Activated T-helper 1 cell treated with anti-CD3 and anti-CD28 coated beads, Interleukin-12 subunit alpha, Interleukin-12 subunit beta, Interleukin-2, Interleukin-4 antibody, amounts not matched to agents 30 ng/mL and 10 ng/mL and 1 ng/mL, durations not matched to agents 14 hours and 24 hours and 36 hours (primary cell): Measurements from ENCODE around the gene TARBP1. TPM values are rescaled to one million over a fixed set of nuclear protein-coding genes. Genes with fewer than 3 reads are reported as not detected.
"Not testable (repeated sequence)": the region's sequence is repeated elsewhere in the genome, so short reads cannot be mapped to it uniquely, and the experiment has no call there.

Source experiments
- DNase-seq: peaks from one replicate; pipeline ENCODE4 v3.0.0; 2021; ENCODE audit warnings: low spot score
- H3K27ac Mint-ChIP-seq: one replicate; pipeline ENCODE4 v1.8.0; 2021; ENCODE audit warnings: mild to moderate bottlenecking, mixed read lengths
- H3K27me3 Mint-ChIP-seq: one replicate; pipeline ENCODE4 v1.8.0; 2022; ENCODE audit warnings: mild to moderate bottlenecking, moderate library complexity, mixed read lengths; ENCODE audit not compliant: insufficient read depth
- H3K36me3 Mint-ChIP-seq: one replicate; pipeline ENCODE4 v1.8.0; 2021; ENCODE audit warnings: low read depth, mixed read lengths
- H3K4me1 Mint-ChIP-seq: one replicate; pipeline ENCODE4 v1.8.0; 2021; ENCODE audit warnings: low read depth, mixed read lengths
- H3K4me3 Mint-ChIP-seq: one replicate; pipeline ENCODE4 v1.8.0; 2021; ENCODE audit warnings: mild to moderate bottlenecking, moderate library complexity, mixed read lengths
- H3K9me3 Mint-ChIP-seq: one replicate; pipeline ENCODE4 v1.8.0; 2021; ENCODE audit warnings: mixed read lengths
- intact Hi-C: fragments of 100-400 bp; cut with micrococcal nuclease; formaldehyde crosslinking; loops from one replicate; pipeline ENCODE4 v1.15.1; 2024
- total RNA-seq: library from RNA; stranded (reverse); gene quantifications from 2 replicates; pipeline ENCODE4 v1.2.3, GENCODE V29; 2022

Gene TARBP1
- total RNA-seq, 1 donor from 2014 or later, result 71.7 TPM

DNA sequence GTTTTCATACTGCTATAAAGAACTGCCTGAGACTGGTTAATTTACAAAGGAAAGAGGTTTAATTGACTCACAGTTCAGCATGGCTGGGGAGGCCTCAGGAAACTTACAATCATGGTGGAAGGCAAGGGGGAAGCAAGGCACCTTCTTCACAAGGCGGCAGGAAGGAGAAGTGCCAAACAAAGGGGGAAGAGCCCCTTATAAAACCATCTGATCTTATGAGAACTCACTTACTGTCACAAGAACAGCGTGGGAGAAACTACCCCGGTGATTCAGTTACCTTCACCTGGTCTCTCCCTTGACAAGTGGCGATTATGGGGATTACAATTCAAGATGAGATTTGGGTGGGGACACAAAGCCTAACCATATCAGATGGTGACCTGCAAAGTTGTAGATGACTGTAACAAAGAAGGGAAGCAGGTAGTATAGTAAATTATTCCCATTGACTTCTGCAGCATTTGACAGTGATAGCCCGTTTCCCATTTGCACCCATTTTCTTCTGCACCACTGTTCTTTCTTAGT lies 99.3 kb downstream of the TARBP1 start:
- intact Hi-C loops, result loop anchor here (10.0 kb wide), 1 partner anchor 1905 kb away; the partner anchor contains the start of gene ERO1B
- DNase-seq, H3K9me3 Mint-ChIP-seq, H3K27me3 Mint-ChIP-seq, H3K4me3 Mint-ChIP-seq, H3K27ac Mint-ChIP-seq: not testable (repeated sequence)
- H3K36me3 Mint-ChIP-seq, result peaks cover 45% of the 10 kb centered on the region
- peaks cover 42% of the 10 kb centered on the region for H3K4me1 Mint-ChIP-seq

DNA sequence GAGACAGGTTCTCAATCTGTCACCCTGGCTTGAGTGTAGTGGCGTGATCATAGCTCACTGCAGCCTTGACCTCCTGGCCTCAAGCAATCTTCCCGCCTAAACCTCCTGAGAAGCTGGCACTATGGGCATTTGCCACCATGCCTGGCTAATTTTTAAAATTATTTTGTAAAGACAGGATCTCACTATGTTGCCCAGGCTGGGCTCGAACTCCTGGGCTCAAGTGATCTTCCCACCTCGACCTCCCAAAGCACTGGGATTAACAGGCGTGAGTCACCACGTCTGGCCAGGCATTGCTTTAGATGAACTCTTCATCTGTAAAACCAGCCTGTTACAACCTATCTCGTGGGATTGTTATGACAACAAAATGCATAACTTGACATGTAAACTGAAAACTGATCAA lies 103.3 kb downstream of the TARBP1 start:
- no peak for DNase-seq
- no peak overlapping the region for H3K4me3 Mint-ChIP-seq
- peaks cover 41% of the 10 kb centered on the region for H3K36me3 Mint-ChIP-seq
- no peak overlapping the region for H3K27ac Mint-ChIP-seq
- H3K27me3 Mint-ChIP-seq, result no peaks in the 10 kb centered on the region
- no peaks in the 10 kb centered on the region for H3K9me3 Mint-ChIP-seq
- peaks cover 49% of the 10 kb centered on the region for H3K4me1 Mint-ChIP-seq
- intact Hi-C loops, result loop anchor here (10.0 kb wide), 1 partner anchor 1909 kb away; the partner anchor contains the start of gene ERO1B

DNA sequence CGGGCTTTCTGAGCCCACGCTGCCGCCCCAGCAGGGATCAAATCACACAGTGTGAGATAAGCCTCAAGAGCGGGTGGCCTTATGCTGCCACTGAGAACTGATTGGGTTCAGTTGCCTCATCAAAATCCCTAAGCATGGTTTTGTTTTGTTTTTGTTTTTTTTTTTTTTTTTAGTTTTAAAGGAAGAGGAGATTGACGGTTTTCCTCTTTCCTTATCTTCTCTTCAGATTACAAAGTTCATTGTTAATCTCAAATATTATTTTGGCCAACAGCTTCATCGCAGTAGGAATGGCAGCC lies 105.1 kb downstream of the TARBP1 start:
- peaks cover 28% of the 10 kb centered on the region for H3K36me3 Mint-ChIP-seq
- H3K27ac Mint-ChIP-seq, result peak overlapping the region; percentile 96
- peak overlapping the region; percentile 97 for H3K4me3 Mint-ChIP-seq
- no peak for DNase-seq
- H3K27me3 Mint-ChIP-seq, result peaks cover 2% of the 10 kb centered on the region
- H3K9me3 Mint-ChIP-seq, result no peaks in the 10 kb centered on the region
- intact Hi-C loops, result loop anchor here (1.0 to 10.0 kb wide), 15 partner anchors 17 to 1911 kb away; partner anchors contain the start of genes ARID4B, B3GALNT2, ERO1B and GGPS1
- peaks cover 51% of the 10 kb centered on the region for H3K4me1 Mint-ChIP-seq

DNA sequence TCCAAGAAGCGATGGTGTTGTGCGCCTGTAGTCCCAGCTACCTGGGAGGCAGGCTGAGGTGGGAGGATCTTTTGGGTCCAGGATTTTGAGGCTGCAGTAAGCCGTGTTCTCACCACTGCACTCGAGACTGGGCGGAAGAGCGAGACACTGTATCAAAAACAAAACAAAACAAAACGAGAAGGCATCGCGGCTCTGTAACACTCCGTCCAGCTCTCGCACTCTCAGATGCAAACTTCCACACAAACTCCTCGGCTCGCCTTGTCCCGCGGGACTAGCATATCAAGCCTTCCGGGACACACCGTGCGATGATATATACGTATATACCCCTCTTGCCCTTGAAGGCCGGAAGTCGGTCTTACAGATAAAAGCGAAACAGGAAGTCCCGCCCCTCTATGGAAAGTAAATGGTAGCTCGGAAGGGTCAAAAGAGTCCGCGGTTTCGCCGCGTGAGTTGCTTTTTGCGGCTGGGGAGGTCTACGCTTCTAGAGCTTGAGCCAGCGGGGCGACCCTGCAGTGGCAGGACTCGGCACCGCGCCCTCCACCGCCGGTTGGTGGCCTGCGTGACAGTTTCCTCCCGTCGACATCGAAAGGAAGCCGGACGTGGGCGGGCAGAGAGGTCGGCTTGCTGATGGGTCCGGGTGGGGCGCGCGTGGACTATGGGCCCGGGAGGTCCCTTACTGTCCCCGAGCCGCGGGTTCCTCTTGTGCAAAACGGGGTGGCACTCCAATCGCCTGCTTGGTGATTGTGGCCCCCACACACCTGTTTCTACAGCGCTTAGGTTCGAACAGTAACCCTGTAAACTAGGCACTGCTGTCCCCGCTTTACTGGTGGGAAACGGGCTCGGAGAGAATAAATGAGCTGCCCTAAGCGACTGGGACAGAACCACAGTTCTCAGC lies 105.7 kb downstream of the TARBP1 start, which contains the start of gene COA6:
COA6 (plus strand) TSS at position 393 of the 895 bp plus-strand sequence; CDS start at position 404, 11 bp downstream.
- intact Hi-C loops, result loop anchor here (1.0 to 10.0 kb wide), 14 partner anchors 16 to 1911 kb away; partner anchors contain the start of genes ARID4B, B3GALNT2, ERO1B and GGPS1
- H3K36me3 Mint-ChIP-seq, result peaks cover 24% of the 10 kb centered on the region
- peaks cover 2% of the 10 kb centered on the region for H3K27me3 Mint-ChIP-seq
- DNase-seq, result peak; percentile 85
- peaks cover 57% of the 10 kb centered on the region for H3K4me1 Mint-ChIP-seq
- H3K27ac Mint-ChIP-seq, result peak within 1 kb of the TSS; percentile 96
- peak within 1 kb of the TSS; percentile 97 for H3K4me3 Mint-ChIP-seq
- H3K9me3 Mint-ChIP-seq, result no peaks in the 10 kb centered on the region

DNA sequence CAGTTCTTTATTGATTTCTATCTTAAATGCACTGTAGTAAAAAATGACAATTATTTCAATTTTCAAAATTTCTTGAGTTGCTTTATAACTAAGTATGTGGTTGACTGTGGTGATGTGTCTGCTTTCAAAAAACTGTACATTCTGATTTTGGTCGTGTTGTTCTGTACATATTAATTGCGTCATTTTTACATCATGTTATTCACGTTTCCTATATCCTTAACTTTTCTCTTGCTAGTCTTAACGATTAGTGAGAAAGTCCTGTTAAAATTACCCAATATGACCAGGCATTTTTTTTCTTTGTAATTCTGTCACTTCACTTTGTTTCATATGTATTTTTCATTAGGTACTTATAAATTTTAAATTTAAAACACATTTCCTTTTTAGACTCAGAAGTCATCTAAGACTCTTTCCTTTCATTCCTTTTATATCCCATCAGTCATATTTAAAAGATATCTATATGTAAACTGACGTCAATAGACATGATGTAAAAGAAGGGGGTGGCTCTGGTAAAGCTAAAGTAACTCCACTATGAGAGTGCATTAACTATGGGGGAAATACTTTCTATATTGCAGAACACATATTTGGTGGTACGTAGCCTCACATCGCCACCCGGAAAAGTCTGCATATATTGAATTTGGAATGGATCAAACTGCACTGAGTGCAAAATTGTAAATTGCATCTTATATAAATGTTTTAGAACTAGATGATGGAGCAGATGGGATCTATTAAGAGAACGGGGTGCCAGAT lies 106.8 kb downstream of the TARBP1 start:
- Mint-ChIP-seq H3K9me3 (no peaks in the 10 kb centered on the region), H3K36me3 (peaks cover 15% of the 10 kb centered on the region), H3K4me1 (peaks cover 55% of the 10 kb centered on the region), H3K4me3 (peak overlapping the region; percentile 97), H3K27me3 (peaks cover 2% of the 10 kb centered on the region), H3K27ac (peak overlapping the region; percentile 96)
- DNase-seq, result no peak
- intact Hi-C loops, result loop anchor here (2.0 to 10.0 kb wide), 6 partner anchors 29 to 1913 kb away; partner anchors contain the start of genes ERO1B, GPR137B and NTPCR

DNA sequence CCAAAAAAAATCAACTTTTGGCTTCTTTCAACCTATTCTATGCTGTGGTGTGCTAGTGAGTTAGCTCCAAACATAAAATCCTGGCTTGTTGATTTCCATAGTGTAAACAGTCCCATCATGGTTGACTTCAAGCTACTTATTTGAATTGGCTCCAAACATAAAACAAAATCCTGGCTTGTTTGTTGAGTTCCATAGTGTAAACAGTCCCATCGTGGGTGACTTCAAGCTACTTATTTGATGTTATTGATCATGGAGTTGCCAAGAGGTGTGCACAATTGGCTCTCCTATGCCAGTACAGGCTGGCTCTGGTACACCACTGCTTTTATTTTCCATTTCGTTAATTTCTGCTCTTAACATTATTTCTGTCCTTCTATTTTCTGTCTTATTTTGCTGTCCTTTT lies 107.6 kb downstream of the TARBP1 start:
- H3K9me3 Mint-ChIP-seq, result no peaks in the 10 kb centered on the region
- peaks cover 2% of the 10 kb centered on the region for H3K27me3 Mint-ChIP-seq
- H3K36me3 Mint-ChIP-seq, result peaks cover 10% of the 10 kb centered on the region
- H3K27ac Mint-ChIP-seq, result no peak overlapping the region
- intact Hi-C loops, result loop anchor here (10.0 kb wide), 1 partner anchor 1913 kb away; the partner anchor contains the start of gene ERO1B
- H3K4me3 Mint-ChIP-seq, result no peak overlapping the region
- peaks cover 50% of the 10 kb centered on the region for H3K4me1 Mint-ChIP-seq
- no peak for DNase-seq

DNA sequence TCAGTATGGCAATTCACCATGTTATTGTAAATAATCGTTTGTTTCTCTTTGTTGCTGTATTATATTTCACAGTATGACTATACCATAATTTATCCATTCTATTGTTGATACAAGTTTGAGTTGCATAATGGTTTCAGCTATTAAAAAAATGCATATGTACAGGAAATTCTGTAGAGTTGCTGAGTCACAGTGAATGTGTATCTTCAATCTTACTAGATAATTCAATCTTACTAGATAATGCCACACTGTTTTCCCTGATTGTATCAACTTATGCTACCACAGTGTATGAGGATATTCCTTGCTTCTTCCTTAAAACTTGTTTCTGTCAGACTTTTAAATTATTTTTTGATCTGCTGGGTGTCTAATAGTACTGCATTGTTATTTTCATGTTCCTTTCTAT lies 109.2 kb downstream of the TARBP1 start:
- no peaks in the 10 kb centered on the region for H3K9me3 Mint-ChIP-seq
- H3K4me1 Mint-ChIP-seq, result peaks cover 37% of the 10 kb centered on the region
- no peak overlapping the region for H3K4me3 Mint-ChIP-seq
- H3K36me3 Mint-ChIP-seq, result peaks cover 6% of the 10 kb centered on the region
- intact Hi-C loops, result loop anchor here (1.0 to 10.0 kb wide), 2 partner anchors 1630 to 1915 kb away; partner anchors contain the start of gene ERO1B
- DNase-seq, result no peak
- H3K27ac Mint-ChIP-seq, result peak overlapping the region; percentile 27
- peaks cover 2% of the 10 kb centered on the region for H3K27me3 Mint-ChIP-seq

DNA sequence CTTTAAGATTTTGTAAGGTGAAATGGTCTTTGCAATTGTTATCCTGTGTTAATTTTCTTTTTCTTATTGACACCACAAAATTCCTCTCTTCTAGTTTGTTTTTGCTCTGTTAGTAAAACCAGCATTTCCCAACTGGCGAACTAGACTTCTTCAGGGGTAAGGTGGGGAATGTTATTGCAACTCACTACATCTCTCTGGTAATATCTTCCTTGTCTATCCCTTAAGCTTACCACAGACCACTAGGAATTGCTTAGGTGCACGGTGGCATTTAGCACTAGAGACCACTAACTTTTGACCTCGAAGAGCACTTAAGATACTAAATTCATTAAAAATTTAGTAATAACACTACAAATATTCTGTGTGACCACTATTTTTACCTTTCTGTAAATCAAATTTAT lies 109.9 kb downstream of the TARBP1 start:
- H3K27me3 Mint-ChIP-seq, result peaks cover 2% of the 10 kb centered on the region
- peaks cover 30% of the 10 kb centered on the region for H3K4me1 Mint-ChIP-seq
- peaks cover 2% of the 10 kb centered on the region for H3K36me3 Mint-ChIP-seq

DNA sequence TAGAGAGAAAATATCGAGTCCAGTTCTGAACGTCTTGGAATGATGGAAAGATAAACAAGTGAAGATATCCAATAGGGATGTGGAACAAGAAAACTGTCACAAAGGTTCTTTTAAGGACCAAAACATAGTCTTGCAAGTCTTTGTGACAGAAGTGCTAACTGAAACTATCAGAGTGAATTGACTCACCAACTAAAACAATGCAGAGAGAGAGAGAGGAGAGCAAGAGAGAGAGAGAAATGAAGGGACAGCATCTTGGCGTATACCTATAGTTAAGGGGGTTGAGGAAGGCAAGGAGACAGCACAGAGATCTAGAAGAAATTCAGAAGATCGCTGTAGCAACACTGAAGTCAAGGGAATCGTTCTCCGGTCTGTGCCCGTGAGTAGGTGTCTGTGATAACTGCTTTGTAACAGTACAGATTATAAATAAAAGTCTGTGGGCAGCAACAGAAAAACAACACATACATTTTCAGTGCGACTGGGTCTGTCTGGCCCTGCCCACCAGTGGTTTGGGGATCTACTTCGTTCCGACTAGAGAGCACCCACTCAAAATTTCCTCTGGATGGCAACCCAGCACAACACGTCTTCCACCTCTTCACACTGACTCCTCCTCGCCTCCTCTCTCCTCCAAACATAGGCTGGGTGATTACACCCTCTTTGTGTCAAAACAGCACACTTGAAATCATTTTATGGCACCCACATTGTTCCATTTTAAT lies 110.5 kb downstream of the TARBP1 start:
- peak overlapping the region; percentile 83 for H3K27ac Mint-ChIP-seq
- H3K27me3 Mint-ChIP-seq, result peaks cover 2% of the 10 kb centered on the region
- H3K36me3 Mint-ChIP-seq, result no peaks in the 10 kb centered on the region
- intact Hi-C loops, result loop anchor here (1.0 kb wide), 1 partner anchor 1631 kb away; no protein-coding TSS in a partner anchor
- H3K4me1 Mint-ChIP-seq, result peaks cover 28% of the 10 kb centered on the region
- peak overlapping the region; percentile 24 for H3K4me3 Mint-ChIP-seq
- no peaks in the 10 kb centered on the region for H3K9me3 Mint-ChIP-seq
- DNase-seq, result no peak

More for the DNA sequence above, 109.9 kb downstream of the TARBP1 start:
- no peak for DNase-seq
- Mint-ChIP-seq H3K9me3 (no peaks in the 10 kb centered on the region), H3K4me3 (no peak overlapping the region), H3K27ac (peak overlapping the region; percentile 19)
- intact Hi-C loops, result loop anchor here (1.0 kb wide), 1 partner anchor 1630 kb away; no protein-coding TSS in a partner anchor

DNA sequence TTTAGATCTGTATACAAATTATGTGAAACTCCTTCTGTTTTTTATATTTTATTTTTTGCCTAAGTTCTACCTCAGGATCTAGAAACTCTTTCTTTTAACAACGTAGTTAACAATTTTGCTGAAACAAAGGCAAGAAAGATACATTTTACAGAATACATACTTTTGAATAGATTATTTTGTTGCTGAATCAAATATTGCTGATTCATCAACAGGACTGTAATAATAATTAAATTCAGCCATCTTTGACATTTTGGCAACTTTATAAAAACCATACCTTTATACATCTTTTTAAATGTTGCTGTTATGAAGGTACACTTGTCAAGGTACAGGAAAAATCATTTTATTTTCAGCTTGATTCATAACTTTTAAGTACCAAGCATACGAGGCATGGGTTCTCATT lies 116.4 kb downstream of the TARBP1 start:
- no peak for DNase-seq
- Mint-ChIP-seq H3K9me3 (no peaks in the 10 kb centered on the region), H3K27me3 (peaks cover 6% of the 10 kb centered on the region), H3K27ac (no peak overlapping the region), H3K4me1 (peaks cover 18% of the 10 kb centered on the region), H3K4me3 (no peak overlapping the region), H3K36me3 (peaks cover 3% of the 10 kb centered on the region)
- intact Hi-C loops, result no loop called here

DNA sequence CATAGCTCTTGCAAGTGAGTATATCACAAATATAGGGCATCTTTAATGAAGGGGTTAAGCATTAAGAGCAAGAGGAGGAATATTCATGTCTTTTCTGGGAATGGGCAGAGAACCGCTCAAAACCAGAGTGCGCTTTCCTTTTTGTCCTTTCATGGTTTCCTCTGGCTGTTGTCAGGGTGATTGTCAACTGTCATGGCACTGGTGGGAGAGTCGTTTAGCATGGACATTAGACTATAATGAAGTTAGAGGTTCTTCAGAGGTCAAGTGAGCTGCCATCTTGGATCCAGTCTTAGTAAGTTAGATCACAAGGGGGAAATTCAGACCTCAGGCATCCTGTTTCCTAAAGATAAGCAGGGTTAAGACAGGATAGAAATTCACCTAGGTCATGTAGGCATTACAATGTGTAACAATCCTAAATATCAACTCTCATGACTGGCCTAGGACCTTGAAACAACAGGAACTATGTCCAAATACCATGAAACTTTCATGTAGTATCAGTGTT lies 117.8 kb downstream of the TARBP1 start:
- no peak for DNase-seq
- Mint-ChIP-seq H3K27ac (no peak overlapping the region), H3K4me3 (no peak overlapping the region), H3K9me3 (no peaks in the 10 kb centered on the region), H3K27me3 (peaks cover 6% of the 10 kb centered on the region), H3K36me3 (peaks cover 5% of the 10 kb centered on the region), H3K4me1 (peaks cover 23% of the 10 kb centered on the region)
- intact Hi-C loops, result no loop called here

DNA sequence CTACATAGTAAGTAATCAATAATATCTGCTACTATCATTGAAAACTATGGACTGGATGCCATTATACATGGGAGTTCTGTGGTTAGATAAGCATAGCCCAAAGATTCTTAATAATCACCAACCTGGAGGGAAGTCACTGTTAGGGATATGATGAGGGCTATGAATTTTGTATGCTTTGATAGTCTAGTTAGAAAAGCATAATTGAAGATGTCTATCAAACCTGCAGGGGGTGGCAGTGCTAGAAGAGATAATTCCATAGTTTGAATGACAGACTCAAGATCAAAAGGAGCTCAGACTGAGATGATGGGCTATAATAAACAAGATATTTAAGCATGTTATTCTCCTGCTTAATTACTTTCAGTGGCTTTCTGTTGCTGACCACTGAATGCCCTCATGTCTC lies 121.1 kb downstream of the TARBP1 start:
- Mint-ChIP-seq H3K4me1 (peaks cover 26% of the 10 kb centered on the region), H3K9me3 (no peaks in the 10 kb centered on the region), H3K27ac (no peak overlapping the region), H3K36me3 (peaks cover 5% of the 10 kb centered on the region), H3K27me3 (peaks cover 12% of the 10 kb centered on the region), H3K4me3 (peak overlapping the region; percentile 90)
- DNase-seq, result no peak
- intact Hi-C loops, result loop anchor here (1.0 to 5.0 kb wide), 3 partner anchors 15 to 119 kb away; partner anchors contain the start of genes COA6 and TARBP1
